ENCODE data around the gene MCRIP1. TPM values are rescaled to one million over a fixed set of nuclear protein-coding genes. Genes with fewer than 3 reads are reported as not detected.

MCRIP1 gene
- total RNA-seq, 2 donors from 2014 or later, result 45.7 to 94.4 TPM

GRCh38 chr17:81802048-81802758 lies 30.9 kb downstream of the MCRIP1 start:
- Mint-ChIP-seq H3K27me3 (peaks cover 18% of the 10 kb centered on the region), H3K4me3 (no peak overlapping the region), H3K27ac (no peak overlapping the region), H3K36me3 (ENCODE audit: low read depth) (no peaks in the 10 kb centered on the region), H3K9me3 (no peaks in the 10 kb centered on the region), H3K4me1 (no peaks in the 10 kb centered on the region)
- no peak for ATAC-seq (replicated peaks)

GRCh38 chr17:81801327-81801726 lies 31.8 kb downstream of the MCRIP1 start:
- no peak overlapping the region for H3K27ac Mint-ChIP-seq
- peaks cover 18% of the 10 kb centered on the region for H3K27me3 Mint-ChIP-seq
- H3K4me1 Mint-ChIP-seq, result no peaks in the 10 kb centered on the region
- no peak for ATAC-seq (replicated peaks)
- no peaks in the 10 kb centered on the region for H3K36me3 Mint-ChIP-seq (ENCODE audit: low read depth)
- no peaks in the 10 kb centered on the region for H3K9me3 Mint-ChIP-seq
- H3K4me3 Mint-ChIP-seq, result no peak overlapping the region

- Mint-ChIP-seq H3K27me3 (no peaks in the 10 kb centered on the region), H3K4me1 (no peaks in the 10 kb centered on the region)
Observed at GRCh38 chr17:81794509-81794908, 38.6 kb downstream of the MCRIP1 start.

GRCh38 chr17:81794074-81794476 lies 39.0 kb downstream of the MCRIP1 start:
- Mint-ChIP-seq H3K4me3 (no peak overlapping the region), H3K27ac (no peak overlapping the region), H3K9me3 (no peaks in the 10 kb centered on the region), H3K36me3 (ENCODE audit: low read depth) (no peaks in the 10 kb centered on the region), H3K4me1 (no peaks in the 10 kb centered on the region), H3K27me3 (no peaks in the 10 kb centered on the region)
- no peak for ATAC-seq (replicated peaks)

More at GRCh38 chr17:81794509-81794908, 38.6 kb downstream of the MCRIP1 start:
- Mint-ChIP-seq H3K27ac (no peak overlapping the region), H3K36me3 (ENCODE audit: low read depth) (no peaks in the 10 kb centered on the region), H3K9me3 (no peaks in the 10 kb centered on the region), H3K4me3 (no peak overlapping the region)
- no peak for ATAC-seq (replicated peaks)

GRCh38 chr17:81792675-81793615 lies 40.1 kb downstream of the MCRIP1 start:
- Mint-ChIP-seq H3K27ac (no peak overlapping the region), H3K4me1 (no peaks in the 10 kb centered on the region), H3K36me3 (ENCODE audit: low read depth) (no peaks in the 10 kb centered on the region), H3K4me3 (no peak overlapping the region), H3K9me3 (no peaks in the 10 kb centered on the region), H3K27me3 (no peaks in the 10 kb centered on the region)
- no peak for ATAC-seq (replicated peaks)

Other genes starting within 250 kb of the MCRIP1 start
- gene NPLOC4, start 196.2 kb downstream of the MCRIP1 start, total RNA-seq, result 100 to 1,000 TPM; 101 to 103 TPM
- 1 to 10 TPM in 1 of 2 donors, under 1 TPM in 1; 0.30 to 1.4 TPM for gene TSPAN10, start 196.1 kb downstream of the MCRIP1 start, total RNA-seq
- 1 to 10 TPM in 1 of 2 donors, under 1 TPM in 1; 0.89 to 1.6 TPM for gene PDE6G, start 176.7 kb downstream of the MCRIP1 start, total RNA-seq
- gene OXLD1, start 166.7 kb downstream of the MCRIP1 start, total RNA-seq, result 10 to 100 TPM; 18.4 to 40.3 TPM
- gene CCDC137, start 166.6 kb downstream of the MCRIP1 start, total RNA-seq, result 10 to 100 TPM; 29.6 to 48.6 TPM
- 10 to 100 TPM; 12.6 to 20.9 TPM for gene ARL16, start 149.5 kb downstream of the MCRIP1 start, total RNA-seq
- gene HGS, start 149.3 kb downstream of the MCRIP1 start, total RNA-seq, result 100 to 1,000 TPM; 118 to 130 TPM
- gene MRPL12, start 129.9 kb downstream of the MCRIP1 start, total RNA-seq, result 100 to 1,000 TPM in 1 of 2 donors, 10 to 100 TPM in 1; 50.7 to 108 TPM
- gene SLC25A10, start 121.0 kb downstream of the MCRIP1 start, total RNA-seq, result 10 to 100 TPM; 15.4 to 38.9 TPM
- under 1 TPM in 1 of 2 donors, not detected in 1; 0.26 TPM for gene GCGR, start 29.1 kb downstream of the MCRIP1 start, total RNA-seq
- gene PPP1R27, start 1.8 kb upstream of the MCRIP1 start, total RNA-seq, result not detected
- 100 to 1,000 TPM; 506 to 602 TPM for gene P4HB, start 27.2 kb upstream of the MCRIP1 start, total RNA-seq
- gene ARHGDIA, start 38.0 kb upstream of the MCRIP1 start, total RNA-seq, result 100 to 1,000 TPM; 384 to 814 TPM
- 100 to 1,000 TPM; 103 to 251 TPM for gene ALYREF, start 58.3 kb upstream of the MCRIP1 start, total RNA-seq
- gene ANAPC11, start 58.4 kb upstream of the MCRIP1 start, total RNA-seq, result 100 to 1,000 TPM; 103 to 123 TPM
- under 1 TPM; 0.17 to 0.53 TPM for gene NPB, start 68.9 kb upstream of the MCRIP1 start, total RNA-seq
- gene PCYT2, start 78.1 kb upstream of the MCRIP1 start, total RNA-seq, result 10 to 100 TPM; 10.1 to 26.8 TPM
- 10 to 100 TPM; 41.3 to 47.5 TPM for gene SIRT7, start 84.9 kb upstream of the MCRIP1 start, total RNA-seq
- 10 to 100 TPM; 28.9 to 32.6 TPM for gene MAFG, start 94.4 kb upstream of the MCRIP1 start, total RNA-seq
- 10 to 100 TPM; 25.1 to 40.6 TPM for gene PYCR1, start 104.0 kb upstream of the MCRIP1 start, total RNA-seq
- gene MYADML2, start 113.9 kb upstream of the MCRIP1 start, total RNA-seq, result not detected
- 1 to 10 TPM in 1 of 2 donors, under 1 TPM in 1; 0.17 to 6.8 TPM for gene NOTUM, start 127.9 kb upstream of the MCRIP1 start, total RNA-seq
- 10 to 100 TPM; 22.3 to 30.3 TPM for gene ASPSCR1, start 144.3 kb upstream of the MCRIP1 start, total RNA-seq
- 100 to 1,000 TPM in 1 of 2 donors, 10 to 100 TPM in 1; 66.1 to 102 TPM for gene CENPX, start 189.6 kb upstream of the MCRIP1 start, total RNA-seq
- 10 to 100 TPM; 14.0 to 23.9 TPM for gene LRRC45, start 190.0 kb upstream of the MCRIP1 start, total RNA-seq
- gene RAC3, start 198.4 kb upstream of the MCRIP1 start, total RNA-seq, result 1 to 10 TPM; 6.6 to 7.7 TPM
- gene DCXR, start 204.4 kb upstream of the MCRIP1 start, total RNA-seq, result 10 to 100 TPM; 63.1 to 91.0 TPM
- gene RFNG, start 218.5 kb upstream of the MCRIP1 start, total RNA-seq, result 10 to 100 TPM; 21.1 to 25.2 TPM
- 10 to 100 TPM; 46.2 to 97.2 TPM for gene GPS1, start 218.6 kb upstream of the MCRIP1 start, total RNA-seq
- gene DUS1L, start 232.5 kb upstream of the MCRIP1 start, total RNA-seq, result 100 to 1,000 TPM in 1 of 2 donors, 10 to 100 TPM in 1; 59.7 to 129 TPM